Neural cell (in vitro differentiated cells): ENCODE data around the gene QKI. TPM values are rescaled to one million over a fixed set of nuclear protein-coding genes. Genes with fewer than 3 reads are reported as not detected.

Experiments
- H2AFZ ChIP-seq: fragments of 200-600, 300-800 bp; sonication (generic), shearing (Covaris generic); 2 replicates; pipeline ENCODE4 v1.6.0; 2014; ENCODE audit warnings: low read depth, mild to moderate bottlenecking, antibody characterized with exemption, low read length, moderate library complexity
- H3F3A ChIP-seq: fragments of 200-600 bp; shearing (Covaris generic); 2 replicates; pipeline ENCODE4 v1.6.1; 2016; ENCODE audit warnings: mild to moderate bottlenecking, moderate library complexity, mixed read lengths, antibody characterized with exemption, low read length; ENCODE audit not compliant: insufficient read depth, poor library complexity, severe bottlenecking
- H3K27ac ChIP-seq: fragments of 200-600, 300-800 bp; sonication (generic), shearing (Covaris generic); 2 replicates; pipeline ENCODE4 v1.5.1; 2014; ENCODE audit warnings: mild to moderate bottlenecking, low read length, moderate library complexity
- H3K27me3 ChIP-seq: fragments of 300-800, 200-600 bp; sonication (generic), shearing (Covaris generic); 2 replicates; pipeline ENCODE4 v1.6.0; 2014; ENCODE audit warnings: mild to moderate bottlenecking, low read depth, low read length, moderate library complexity; ENCODE audit not compliant: insufficient read depth
- H3K36me3 ChIP-seq: fragments of 300-800, 200-600 bp; sonication (generic), shearing (Covaris generic); 2 replicates; pipeline ENCODE4 v1.5.1; 2014; ENCODE audit warnings: mild to moderate bottlenecking, antibody characterized with exemption, low read length, moderate library complexity; ENCODE audit not compliant: insufficient read depth
- H3K4me2 ChIP-seq: fragments of 300-800, 200-600 bp; sonication (generic), shearing (Covaris generic); 2 replicates; pipeline ENCODE4 v1.6.0; 2014; ENCODE audit warnings: mild to moderate bottlenecking, low read length
- H3K4me3 ChIP-seq: fragments of 300-800, 200-600 bp; sonication (generic), shearing (Covaris generic); 2 replicates; pipeline ENCODE4 v1.5.1; 2014; ENCODE audit warnings: mild to moderate bottlenecking, low read length, moderate library complexity
- H3K79me2 ChIP-seq: fragments of 200-600 bp; shearing (Covaris generic); replicated peaks from 2 replicates; pipeline ENCODE4 v1.6.0; 2014; ENCODE audit warnings: mild to moderate bottlenecking, low read length, moderate library complexity; ENCODE audit not compliant: insufficient read depth
- H3K9ac ChIP-seq: fragments of 300-800, 200-600 bp; sonication (generic), shearing (Covaris generic); 2 replicates; pipeline ENCODE4 v1.6.1; 2016; ENCODE audit warnings: mild to moderate bottlenecking, low read length, mixed read lengths
- H3K9me2 ChIP-seq: fragments of 200-600 bp; shearing (Covaris generic); 2 replicates; pipeline ENCODE4 v1.6.1; 2016; ENCODE audit warnings: mild to moderate bottlenecking, low read length, mixed read lengths; ENCODE audit not compliant: insufficient read depth
- H3K9me3 ChIP-seq: fragments of 200-600, 300-800 bp; sonication (generic), shearing (Covaris generic); 2 replicates; pipeline ENCODE4 v1.6.1; 2016; ENCODE audit warnings: mild to moderate bottlenecking, mixed run types, low read length, moderate library complexity, mixed read lengths
- H4K20me1 ChIP-seq: fragments of 200-600 bp; shearing (Covaris generic); 2 replicates; pipeline ENCODE4 v1.6.1; 2016; ENCODE audit warnings: mild to moderate bottlenecking, mixed run types; ENCODE audit not compliant: insufficient read depth
- EP300 ChIP-seq: fragments of 450-650 bp; conservative IDR thresholded peaks from 2 replicates; pipeline ENCODE4 v1.6.1; 2014; ENCODE audit warnings: antibody characterized with exemption, mild to moderate bottlenecking, moderate library complexity; ENCODE audit not compliant: poor library complexity, severe bottlenecking
- EZH2 ChIP-seq: fragments of 200-600, 300-800 bp; shearing (Covaris generic), sonication (generic); IDR thresholded peaks from 2 replicates; pipeline ENCODE4 v1.6.1; 2014; ENCODE audit warnings: antibody characterized with exemption, low read length, borderline replicate concordance, mild to moderate bottlenecking; ENCODE audit not compliant: insufficient read depth, poor library complexity, severe bottlenecking
- MXI1 ChIP-seq: fragments of 450-650 bp; conservative IDR thresholded peaks from 2 replicates; pipeline ENCODE4 v1.6.1; 2014; ENCODE audit warnings: antibody characterized with exemption, mild to moderate bottlenecking; ENCODE audit not compliant: poor library complexity, severe bottlenecking
- POLR2AphosphoS5 ChIP-seq: IDR thresholded peaks from 2 replicates; pipeline ENCODE4 v1.6.1; 2012
- RAD21 ChIP-seq: fragments of 450-650 bp; conservative IDR thresholded peaks from 2 replicates; pipeline ENCODE4 v1.6.1; 2014; ENCODE audit warnings: antibody characterized with exemption, mild to moderate bottlenecking, moderate library complexity
- SMC3 ChIP-seq: fragments of 450-650 bp; conservative IDR thresholded peaks from 2 replicates; pipeline ENCODE4 v1.6.1; 2014; ENCODE audit warnings: antibody characterized with exemption, mild to moderate bottlenecking, moderate library complexity; ENCODE audit not compliant: poor library complexity
- TAF1 ChIP-seq: IDR thresholded peaks from 2 replicates; pipeline ENCODE4 v1.6.1; 2012; ENCODE audit warnings: low read depth
- polyA plus RNA-seq: library from polyadenylated mRNA; depleted of rRNA; stranded (reverse); fragments of >200 nt; gene quantifications from 2 replicates; pipeline ENCODE4 v1.2.3, GENCODE V29; 2014
- TF ChIP-seq, protein P1 (sequence below): fragments of 450-650 bp; IDR thresholded peaks from 2 replicates; pipeline ENCODE4 v1.5.1; 2014; ENCODE audit warnings: antibody characterized with exemption, mild to moderate bottlenecking, moderate library complexity; ENCODE audit not compliant: poor library complexity, severe bottlenecking
- TF ChIP-seq, protein P2 (sequence below): IDR thresholded peaks from 2 replicates; pipeline ENCODE4 v1.6.1; 2012; ENCODE audit warnings: borderline replicate concordance

The QKI gene
- polyA plus RNA-seq, 1 donor from 2014 or later = 39.0 TPM

DNA sequence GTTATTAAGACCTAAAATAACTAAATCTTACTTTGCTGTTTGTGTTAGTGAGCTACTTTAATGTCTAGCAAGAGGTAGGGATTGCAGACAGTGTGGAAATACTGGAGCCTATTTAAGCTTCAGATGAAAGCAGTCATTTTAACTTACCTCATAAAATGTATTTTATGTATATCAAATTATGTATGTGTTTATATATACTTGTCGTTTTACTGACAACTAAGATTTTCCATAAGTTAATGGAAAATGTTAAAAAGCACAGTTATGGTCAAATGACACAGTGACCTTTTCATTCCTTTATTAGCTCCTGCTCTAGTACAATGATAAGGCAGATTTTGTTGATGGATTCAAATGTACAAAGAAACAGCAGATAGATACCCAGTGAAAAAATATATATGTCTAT, 34.6 kb downstream of the QKI start:
- Histone ChIP-seq H3K27ac (no peak overlapping the region), H2AFZ (no peak overlapping the region), H3K9me2 (no peaks in the 10 kb centered on the region), H3K36me3 (no peaks in the 10 kb centered on the region), H3K9ac (no peak overlapping the region), H3K27me3 (no peaks in the 10 kb centered on the region), H4K20me1 (peaks cover 3% of the 10 kb centered on the region), H3K9me3 (no peaks in the 10 kb centered on the region), H3K4me3 (no peak overlapping the region), H3K79me2 (peaks cover 100% of the 10 kb centered on the region), H3K4me2 (no peak overlapping the region), H3F3A (no peaks in the 10 kb centered on the region)
- no peak for TF ChIP-seq SMC3
- TF ChIP-seq EP300 = no peak
- TF ChIP-seq, protein P1, sequence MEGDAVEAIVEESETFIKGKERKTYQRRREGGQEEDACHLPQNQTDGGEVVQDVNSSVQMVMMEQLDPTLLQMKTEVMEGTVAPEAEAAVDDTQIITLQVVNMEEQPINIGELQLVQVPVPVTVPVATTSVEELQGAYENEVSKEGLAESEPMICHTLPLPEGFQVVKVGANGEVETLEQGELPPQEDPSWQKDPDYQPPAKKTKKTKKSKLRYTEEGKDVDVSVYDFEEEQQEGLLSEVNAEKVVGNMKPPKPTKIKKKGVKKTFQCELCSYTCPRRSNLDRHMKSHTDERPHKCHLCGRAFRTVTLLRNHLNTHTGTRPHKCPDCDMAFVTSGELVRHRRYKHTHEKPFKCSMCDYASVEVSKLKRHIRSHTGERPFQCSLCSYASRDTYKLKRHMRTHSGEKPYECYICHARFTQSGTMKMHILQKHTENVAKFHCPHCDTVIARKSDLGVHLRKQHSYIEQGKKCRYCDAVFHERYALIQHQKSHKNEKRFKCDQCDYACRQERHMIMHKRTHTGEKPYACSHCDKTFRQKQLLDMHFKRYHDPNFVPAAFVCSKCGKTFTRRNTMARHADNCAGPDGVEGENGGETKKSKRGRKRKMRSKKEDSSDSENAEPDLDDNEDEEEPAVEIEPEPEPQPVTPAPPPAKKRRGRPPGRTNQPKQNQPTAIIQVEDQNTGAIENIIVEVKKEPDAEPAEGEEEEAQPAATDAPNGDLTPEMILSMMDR = no peak
- TF ChIP-seq POLR2AphosphoS5 = no peak
- no peak for TF ChIP-seq TAF1
- no peak for TF ChIP-seq MXI1
- TF ChIP-seq EZH2 = no peak
- no peak for TF ChIP-seq RAD21
- TF ChIP-seq, protein P2, sequence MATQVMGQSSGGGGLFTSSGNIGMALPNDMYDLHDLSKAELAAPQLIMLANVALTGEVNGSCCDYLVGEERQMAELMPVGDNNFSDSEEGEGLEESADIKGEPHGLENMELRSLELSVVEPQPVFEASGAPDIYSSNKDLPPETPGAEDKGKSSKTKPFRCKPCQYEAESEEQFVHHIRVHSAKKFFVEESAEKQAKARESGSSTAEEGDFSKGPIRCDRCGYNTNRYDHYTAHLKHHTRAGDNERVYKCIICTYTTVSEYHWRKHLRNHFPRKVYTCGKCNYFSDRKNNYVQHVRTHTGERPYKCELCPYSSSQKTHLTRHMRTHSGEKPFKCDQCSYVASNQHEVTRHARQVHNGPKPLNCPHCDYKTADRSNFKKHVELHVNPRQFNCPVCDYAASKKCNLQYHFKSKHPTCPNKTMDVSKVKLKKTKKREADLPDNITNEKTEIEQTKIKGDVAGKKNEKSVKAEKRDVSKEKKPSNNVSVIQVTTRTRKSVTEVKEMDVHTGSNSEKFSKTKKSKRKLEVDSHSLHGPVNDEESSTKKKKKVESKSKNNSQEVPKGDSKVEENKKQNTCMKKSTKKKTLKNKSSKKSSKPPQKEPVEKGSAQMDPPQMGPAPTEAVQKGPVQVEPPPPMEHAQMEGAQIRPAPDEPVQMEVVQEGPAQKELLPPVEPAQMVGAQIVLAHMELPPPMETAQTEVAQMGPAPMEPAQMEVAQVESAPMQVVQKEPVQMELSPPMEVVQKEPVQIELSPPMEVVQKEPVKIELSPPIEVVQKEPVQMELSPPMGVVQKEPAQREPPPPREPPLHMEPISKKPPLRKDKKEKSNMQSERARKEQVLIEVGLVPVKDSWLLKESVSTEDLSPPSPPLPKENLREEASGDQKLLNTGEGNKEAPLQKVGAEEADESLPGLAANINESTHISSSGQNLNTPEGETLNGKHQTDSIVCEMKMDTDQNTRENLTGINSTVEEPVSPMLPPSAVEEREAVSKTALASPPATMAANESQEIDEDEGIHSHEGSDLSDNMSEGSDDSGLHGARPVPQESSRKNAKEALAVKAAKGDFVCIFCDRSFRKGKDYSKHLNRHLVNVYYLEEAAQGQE = no peak

DNA sequence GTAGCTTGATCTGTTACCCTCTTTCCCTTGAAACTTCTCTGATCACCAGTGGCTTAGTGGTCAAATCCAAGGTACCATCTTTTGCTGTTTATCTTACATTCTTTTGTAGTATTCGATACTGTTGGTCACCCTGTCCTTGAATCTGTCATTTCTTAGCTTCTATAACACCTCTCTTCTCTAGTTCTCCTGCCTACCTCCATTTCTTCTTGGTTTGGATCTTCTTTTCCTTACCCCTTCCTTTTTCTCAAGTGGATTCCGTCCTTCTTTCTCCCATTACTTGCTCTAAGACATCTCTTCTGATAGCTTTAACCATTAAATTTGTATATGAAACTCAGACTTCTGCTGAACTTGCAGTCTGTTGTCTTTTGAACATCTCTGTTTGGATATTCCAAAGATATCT, 39.9 kb downstream of the QKI start:
- no peaks in the 10 kb centered on the region for H3K9me3 ChIP-seq
- TF ChIP-seq EZH2 (no peak), SMC3 (no peak), TAF1 (no peak), POLR2AphosphoS5 (no peak), RAD21 (no peak), EP300 (no peak)
- TF ChIP-seq, protein P2 = no peak
- no peak overlapping the region for H3K4me3 ChIP-seq
- no peaks in the 10 kb centered on the region for H4K20me1 ChIP-seq
- H3K9me2 ChIP-seq = no peaks in the 10 kb centered on the region
- H3K27me3 ChIP-seq = no peaks in the 10 kb centered on the region
- no peak overlapping the region for H3K9ac ChIP-seq
- no peaks in the 10 kb centered on the region for H3K36me3 ChIP-seq
- H3K27ac ChIP-seq = no peak overlapping the region
- no peak overlapping the region for H2AFZ ChIP-seq
- no peak overlapping the region for H3K4me2 ChIP-seq
- no peaks in the 10 kb centered on the region for H3F3A ChIP-seq
- H3K79me2 ChIP-seq = peaks cover 100% of the 10 kb centered on the region
